Measurements from ENCODE around the gene EFCAB14.

DNA sequence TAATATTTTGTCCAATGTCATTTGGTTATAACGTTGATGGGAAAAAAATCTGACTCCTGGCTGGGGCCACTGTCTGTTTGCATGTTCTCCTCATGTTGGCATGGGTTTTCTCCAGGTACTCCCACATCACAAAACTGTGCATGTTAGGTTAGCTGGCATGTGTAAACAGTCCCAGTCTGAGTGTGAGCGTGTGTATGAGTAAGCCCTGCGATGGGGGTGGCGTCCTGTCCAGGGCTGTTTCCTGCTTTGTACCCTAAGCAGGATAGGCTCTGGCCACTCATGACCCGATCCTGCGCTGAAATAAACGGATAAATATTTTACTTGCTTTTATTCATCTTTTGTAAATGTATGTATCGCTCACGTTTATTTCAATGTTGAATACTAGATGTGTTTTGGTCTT lies 13.5 kb downstream of the EFCAB14 start:
- TF ChIP-seq, protein P1, sequence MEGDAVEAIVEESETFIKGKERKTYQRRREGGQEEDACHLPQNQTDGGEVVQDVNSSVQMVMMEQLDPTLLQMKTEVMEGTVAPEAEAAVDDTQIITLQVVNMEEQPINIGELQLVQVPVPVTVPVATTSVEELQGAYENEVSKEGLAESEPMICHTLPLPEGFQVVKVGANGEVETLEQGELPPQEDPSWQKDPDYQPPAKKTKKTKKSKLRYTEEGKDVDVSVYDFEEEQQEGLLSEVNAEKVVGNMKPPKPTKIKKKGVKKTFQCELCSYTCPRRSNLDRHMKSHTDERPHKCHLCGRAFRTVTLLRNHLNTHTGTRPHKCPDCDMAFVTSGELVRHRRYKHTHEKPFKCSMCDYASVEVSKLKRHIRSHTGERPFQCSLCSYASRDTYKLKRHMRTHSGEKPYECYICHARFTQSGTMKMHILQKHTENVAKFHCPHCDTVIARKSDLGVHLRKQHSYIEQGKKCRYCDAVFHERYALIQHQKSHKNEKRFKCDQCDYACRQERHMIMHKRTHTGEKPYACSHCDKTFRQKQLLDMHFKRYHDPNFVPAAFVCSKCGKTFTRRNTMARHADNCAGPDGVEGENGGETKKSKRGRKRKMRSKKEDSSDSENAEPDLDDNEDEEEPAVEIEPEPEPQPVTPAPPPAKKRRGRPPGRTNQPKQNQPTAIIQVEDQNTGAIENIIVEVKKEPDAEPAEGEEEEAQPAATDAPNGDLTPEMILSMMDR (IDR thresholded peaks at IDR 0.05 in 2 of 3, conservative IDR thresholded peaks at IDR 0.05 in 1 of 3; ENCODE audit: borderline replicate concordance in 1 of 3, insufficient read depth in 1 of 3, low read depth in 2 of 3, low read length in 2 of 3), result no peak
- no peak for TF ChIP-seq RAD21 (IDR thresholded peaks at IDR 0.05; ENCODE audit: low read depth)
- no peak for TF ChIP-seq POLR2A (IDR thresholded peaks at IDR 0.05; ENCODE audit: borderline replicate concordance, extremely low read depth, insufficient read depth, insufficient read length)
- TF ChIP-seq, protein P2, sequence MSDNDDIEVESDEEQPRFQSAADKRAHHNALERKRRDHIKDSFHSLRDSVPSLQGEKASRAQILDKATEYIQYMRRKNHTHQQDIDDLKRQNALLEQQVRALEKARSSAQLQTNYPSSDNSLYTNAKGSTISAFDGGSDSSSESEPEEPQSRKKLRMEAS (IDR thresholded peaks at IDR 0.05), result no peak
- no peak for TF ChIP-seq POLR2AphosphoS5 (IDR thresholded peaks at IDR 0.05; ENCODE audit: low read depth, low read length)
- TF ChIP-seq YY1 (IDR thresholded peaks at IDR 0.05; ENCODE audit: extremely low read depth, insufficient replicate concordance, low read depth, low read length), result no peak
- no peak for TF ChIP-seq EZH2 (IDR thresholded peaks at IDR 0.05)
- TF ChIP-seq, protein P3, sequence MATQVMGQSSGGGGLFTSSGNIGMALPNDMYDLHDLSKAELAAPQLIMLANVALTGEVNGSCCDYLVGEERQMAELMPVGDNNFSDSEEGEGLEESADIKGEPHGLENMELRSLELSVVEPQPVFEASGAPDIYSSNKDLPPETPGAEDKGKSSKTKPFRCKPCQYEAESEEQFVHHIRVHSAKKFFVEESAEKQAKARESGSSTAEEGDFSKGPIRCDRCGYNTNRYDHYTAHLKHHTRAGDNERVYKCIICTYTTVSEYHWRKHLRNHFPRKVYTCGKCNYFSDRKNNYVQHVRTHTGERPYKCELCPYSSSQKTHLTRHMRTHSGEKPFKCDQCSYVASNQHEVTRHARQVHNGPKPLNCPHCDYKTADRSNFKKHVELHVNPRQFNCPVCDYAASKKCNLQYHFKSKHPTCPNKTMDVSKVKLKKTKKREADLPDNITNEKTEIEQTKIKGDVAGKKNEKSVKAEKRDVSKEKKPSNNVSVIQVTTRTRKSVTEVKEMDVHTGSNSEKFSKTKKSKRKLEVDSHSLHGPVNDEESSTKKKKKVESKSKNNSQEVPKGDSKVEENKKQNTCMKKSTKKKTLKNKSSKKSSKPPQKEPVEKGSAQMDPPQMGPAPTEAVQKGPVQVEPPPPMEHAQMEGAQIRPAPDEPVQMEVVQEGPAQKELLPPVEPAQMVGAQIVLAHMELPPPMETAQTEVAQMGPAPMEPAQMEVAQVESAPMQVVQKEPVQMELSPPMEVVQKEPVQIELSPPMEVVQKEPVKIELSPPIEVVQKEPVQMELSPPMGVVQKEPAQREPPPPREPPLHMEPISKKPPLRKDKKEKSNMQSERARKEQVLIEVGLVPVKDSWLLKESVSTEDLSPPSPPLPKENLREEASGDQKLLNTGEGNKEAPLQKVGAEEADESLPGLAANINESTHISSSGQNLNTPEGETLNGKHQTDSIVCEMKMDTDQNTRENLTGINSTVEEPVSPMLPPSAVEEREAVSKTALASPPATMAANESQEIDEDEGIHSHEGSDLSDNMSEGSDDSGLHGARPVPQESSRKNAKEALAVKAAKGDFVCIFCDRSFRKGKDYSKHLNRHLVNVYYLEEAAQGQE (IDR thresholded peaks at IDR 0.05; ENCODE audit: low read depth), result no peak
- TF ChIP-seq, protein P4, sequence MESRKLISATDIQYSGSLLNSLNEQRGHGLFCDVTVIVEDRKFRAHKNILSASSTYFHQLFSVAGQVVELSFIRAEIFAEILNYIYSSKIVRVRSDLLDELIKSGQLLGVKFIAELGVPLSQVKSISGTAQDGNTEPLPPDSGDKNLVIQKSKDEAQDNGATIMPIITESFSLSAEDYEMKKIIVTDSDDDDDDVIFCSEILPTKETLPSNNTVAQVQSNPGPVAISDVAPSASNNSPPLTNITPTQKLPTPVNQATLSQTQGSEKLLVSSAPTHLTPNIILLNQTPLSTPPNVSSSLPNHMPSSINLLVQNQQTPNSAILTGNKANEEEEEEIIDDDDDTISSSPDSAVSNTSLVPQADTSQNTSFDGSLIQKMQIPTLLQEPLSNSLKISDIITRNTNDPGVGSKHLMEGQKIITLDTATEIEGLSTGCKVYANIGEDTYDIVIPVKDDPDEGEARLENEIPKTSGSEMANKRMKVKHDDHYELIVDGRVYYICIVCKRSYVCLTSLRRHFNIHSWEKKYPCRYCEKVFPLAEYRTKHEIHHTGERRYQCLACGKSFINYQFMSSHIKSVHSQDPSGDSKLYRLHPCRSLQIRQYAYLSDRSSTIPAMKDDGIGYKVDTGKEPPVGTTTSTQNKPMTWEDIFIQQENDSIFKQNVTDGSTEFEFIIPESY (IDR thresholded peaks at IDR 0.05; ENCODE audit: extremely low read depth, insufficient replicate concordance, low read length), result no peak
- no peak for TF ChIP-seq SRF (IDR thresholded peaks at IDR 0.05; ENCODE audit: low read depth)
- no peak for TF ChIP-seq EZH2phosphoT487 (IDR thresholded peaks at IDR 0.05; ENCODE audit: borderline replicate concordance)
